ENCODE measurements around the gene CFAP46. TPM values are rescaled to one million over a fixed set of nuclear protein-coding genes. Genes with fewer than 3 reads are reported as not detected.
"Not testable (repeated sequence)": the region's sequence is repeated elsewhere in the genome, so short reads cannot be mapped to it uniquely, and the experiment has no call there.

Gene CFAP46
- polyA plus RNA-seq, 3 donors = 0.07 TPM; not detected in 2

- Histone ChIP-seq H3K36me3 (replicated peaks in 1 of 2; ENCODE audit: control insufficient read depth in 1 of 2, insufficient read depth in 2 of 2, low read length in 2 of 2) (no peaks in the 10 kb centered on the region), H3K79me2 (ENCODE audit: insufficient read depth, low read length) (no peaks in the 10 kb centered on the region), H2AFZ (ENCODE audit: insufficient read depth, low read depth, low read length, poor library complexity, severe bottlenecking) (no peak overlapping the region), H3K4me1 (ENCODE audit: control insufficient read depth in 1 of 2, insufficient read depth in 2 of 2, low read length in 2 of 2) (peaks cover 8 to 13% of the 10 kb centered on the region in 2 donors), H3K27ac (ENCODE audit: low read depth in 1 of 2, low read length in 2 of 2) (no peak overlapping the region), H3K4me2 (replicated peaks; ENCODE audit: extremely low read depth, low read length, poor library complexity, severe bottlenecking) (no peak overlapping the region), H3K9me3 (replicated peaks in 1 of 2; ENCODE audit: control insufficient read depth in 1 of 2, insufficient read depth in 1 of 2, low read length in 2 of 2) (no peaks in the 10 kb centered on the region), H3K27me3 (ENCODE audit: control insufficient read depth in 2 of 2, insufficient read depth in 2 of 2, low read length in 2 of 2) (peaks cover 7 to 40% of the 10 kb centered on the region in 2 donors), H4K20me1 (ENCODE audit: insufficient read depth, low read length) (no peaks in the 10 kb centered on the region), H3K4me3 (replicated peaks in 1 of 3; ENCODE audit: low read depth in 2 of 3, low read length in 3 of 3) (no peak overlapping the region), H3K9ac (ENCODE audit: insufficient read depth, low read length, poor library complexity, severe bottlenecking) (no peak overlapping the region)
- 90% methylated on average over 10 of the region's 11 CpGs for WGBS (ENCODE audit: insufficient coverage)
- Mint-ChIP-seq H3K27ac (peak overlapping the region in 3 of 7 donors; percentile 15 to 68 (median 66)), H3K4me3 (no peak overlapping the region), H3K36me3 (peaks cover 0 to 6% of the 10 kb centered on the region in 2 donors), H3K4me1 (peaks cover 17% of the 10 kb centered on the region), H3K9me3 (peaks cover 0 to 6% (median 4%) of the 10 kb centered on the region in 7 donors), H3K27me3 (ENCODE audit: low read depth in 3 of 3) (peaks cover 27 to 62% (median 49%) of the 10 kb centered on the region in 3 donors)
- no peak for TF ChIP-seq CTCF (IDR thresholded peaks at IDR 0.05)
- intact Hi-C loops (cut with micrococcal nuclease) = loop anchor here in 1 of 2 donors (10.0 kb wide), 1 partner anchor 357 kb away; no protein-coding TSS in a partner anchor
- peak; percentile 11 to 25 (median 24) for DNase-seq
Measured at GRCh38 chr10:132967540-132967939, 25.2 kb upstream of the CFAP46 start.

DNA sequence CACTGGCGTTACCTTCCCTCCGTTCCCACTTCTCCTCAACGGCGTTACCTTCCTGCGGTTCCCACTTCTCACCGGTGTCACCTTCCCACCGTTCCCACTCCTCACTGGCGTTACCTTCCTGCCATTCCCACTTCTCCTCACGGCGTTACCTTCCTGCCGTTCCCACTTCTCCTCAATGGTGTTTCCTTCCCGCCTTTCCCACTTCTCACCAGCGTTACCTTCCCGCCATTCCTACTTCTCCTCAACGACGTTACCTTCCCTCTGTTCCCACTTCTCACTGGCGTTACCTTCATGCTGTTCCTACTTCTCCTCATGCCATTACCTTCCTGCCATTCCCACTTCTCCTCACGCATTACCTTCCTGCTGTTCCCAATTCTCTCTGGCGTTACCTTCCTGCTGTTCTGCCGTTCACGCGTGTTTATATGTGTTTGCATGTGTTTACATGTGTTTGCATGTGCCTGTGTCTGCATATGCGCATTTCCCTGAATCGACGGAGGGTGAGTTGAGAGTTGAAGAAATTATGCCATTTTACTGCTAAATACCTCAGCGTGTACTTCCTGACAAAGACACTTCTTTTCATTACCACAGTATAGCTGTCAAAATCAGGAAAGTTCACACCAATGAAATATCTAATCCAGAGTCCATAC, 23.2 kb upstream of the CFAP46 start:
- Histone ChIP-seq H4K20me1 (ENCODE audit: insufficient read depth, low read length) (no peaks in the 10 kb centered on the region), H3K4me2 (replicated peaks; ENCODE audit: extremely low read depth, low read length, poor library complexity, severe bottlenecking) (no peak overlapping the region), H3K27ac (ENCODE audit: low read depth in 1 of 2, low read length in 2 of 2) (no peak overlapping the region), H2AFZ (ENCODE audit: insufficient read depth, low read depth, low read length, poor library complexity, severe bottlenecking) (no peak overlapping the region), H3K4me1 (ENCODE audit: control insufficient read depth in 1 of 2, insufficient read depth in 2 of 2, low read length in 2 of 2) (peaks cover 13 to 22% of the 10 kb centered on the region in 2 donors), H3K9me3 (replicated peaks in 1 of 2; ENCODE audit: control insufficient read depth in 1 of 2, insufficient read depth in 1 of 2, low read length in 2 of 2) (no peaks in the 10 kb centered on the region), H3K4me3 (replicated peaks in 1 of 3; ENCODE audit: low read depth in 2 of 3, low read length in 3 of 3) (no peak overlapping the region), H3K27me3 (ENCODE audit: control insufficient read depth in 2 of 2, insufficient read depth in 2 of 2, low read length in 2 of 2) (peaks cover 7 to 50% of the 10 kb centered on the region in 2 donors), H3K36me3 (replicated peaks in 1 of 2; ENCODE audit: control insufficient read depth in 1 of 2, insufficient read depth in 2 of 2, low read length in 2 of 2) (no peaks in the 10 kb centered on the region), H3K9ac (ENCODE audit: insufficient read depth, low read length, poor library complexity, severe bottlenecking) (no peak overlapping the region), H3K79me2 (ENCODE audit: insufficient read depth, low read length) (no peaks in the 10 kb centered on the region)
- intact Hi-C loops (cut with micrococcal nuclease) = loop anchor here in 1 of 2 donors (10.0 kb wide), 1 partner anchor 359 kb away; no protein-coding TSS in a partner anchor
- Mint-ChIP-seq H3K9me3 (peaks cover 0 to 5% (median 3%) of the 10 kb centered on the region in 7 donors), H3K27ac (no peak overlapping the region), H3K27me3 (ENCODE audit: low read depth in 3 of 3) (peaks cover 38 to 69% (median 61%) of the 10 kb centered on the region in 3 donors), H3K4me1 (peaks cover 26% of the 10 kb centered on the region), H3K36me3 (peaks cover 0 to 6% of the 10 kb centered on the region in 2 donors), H3K4me3 (peak overlapping the region in 1 of 2 donors; percentile 17)
- TF ChIP-seq CTCF (IDR thresholded peaks at IDR 0.05) = no peak
- DNase-seq = no peak
- WGBS (ENCODE audit: insufficient coverage) = 74% methylated on average over 17 of the region's 26 CpGs

DNA sequence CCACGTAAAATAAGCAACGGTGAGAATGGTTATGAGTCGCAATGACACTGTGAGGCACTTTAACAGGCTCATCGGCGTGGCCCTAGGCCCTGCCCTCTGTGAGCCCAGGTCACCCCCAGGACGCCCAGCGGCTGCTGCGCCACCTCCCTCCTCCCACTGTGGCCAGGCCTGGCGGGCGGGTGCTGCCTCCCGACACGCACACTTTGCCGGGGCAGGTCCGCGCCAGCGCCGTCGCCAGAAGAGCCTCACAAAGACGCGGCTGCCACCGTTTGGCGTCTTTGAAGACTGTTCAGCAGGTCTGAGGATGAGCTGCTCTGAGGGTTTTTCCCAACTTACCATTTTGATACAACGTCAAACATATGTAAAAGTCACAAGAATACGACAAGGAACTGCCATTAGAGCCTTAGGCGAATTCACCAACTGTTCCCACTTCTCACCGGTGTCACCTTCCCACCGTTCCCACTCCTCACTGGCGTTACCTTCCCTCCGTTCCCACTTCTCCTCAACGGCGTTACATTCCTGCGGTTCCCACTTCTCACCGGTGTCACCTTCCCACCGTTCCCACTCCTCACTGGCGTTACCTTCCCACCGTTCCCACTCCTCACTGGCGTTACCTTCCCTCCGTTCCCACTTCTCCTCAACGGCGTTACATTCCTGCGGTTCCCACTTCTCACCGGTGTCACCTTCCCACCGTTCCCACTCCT, 22.5 kb upstream of the CFAP46 start:
- intact Hi-C loops (cut with micrococcal nuclease) = loop anchor here in 1 of 2 donors (10.0 kb wide), 1 partner anchor 360 kb away; no protein-coding TSS in a partner anchor
- not testable (repeated sequence) for H2AFZ ChIP-seq (ENCODE audit: insufficient read depth, low read depth, low read length, poor library complexity, severe bottlenecking); H3K27ac ChIP-seq (ENCODE audit: low read depth in 1 of 2, low read length in 2 of 2); H3K9me3 ChIP-seq (replicated peaks in 1 of 2; ENCODE audit: control insufficient read depth in 1 of 2, insufficient read depth in 1 of 2, low read length in 2 of 2); H4K20me1 ChIP-seq (ENCODE audit: insufficient read depth, low read length); DNase-seq; H3K27ac Mint-ChIP-seq; H3K9me3 Mint-ChIP-seq; H3K36me3 Mint-ChIP-seq; H3K79me2 ChIP-seq (ENCODE audit: insufficient read depth, low read length); H3K9ac ChIP-seq (ENCODE audit: insufficient read depth, low read length, poor library complexity, severe bottlenecking); H3K36me3 ChIP-seq (replicated peaks in 1 of 2; ENCODE audit: control insufficient read depth in 1 of 2, insufficient read depth in 2 of 2, low read length in 2 of 2); H3K4me3 ChIP-seq (replicated peaks in 1 of 3; ENCODE audit: low read depth in 2 of 3, low read length in 3 of 3); H3K4me2 ChIP-seq (replicated peaks; ENCODE audit: extremely low read depth, low read length, poor library complexity, severe bottlenecking)
- WGBS (ENCODE audit: insufficient coverage) = 78% methylated on average over 42 of the region's 43 CpGs
- Mint-ChIP-seq H3K27me3 (ENCODE audit: low read depth in 3 of 3) (peaks cover 38 to 67% (median 60%) of the 10 kb centered on the region in 3 donors), H3K4me3 (peak overlapping the region in 1 of 2 donors; percentile 50), H3K4me1 (peaks cover 26% of the 10 kb centered on the region)
- H3K27me3 ChIP-seq (ENCODE audit: control insufficient read depth in 2 of 2, insufficient read depth in 2 of 2, low read length in 2 of 2) = peaks cover 7 to 50% of the 10 kb centered on the region in 2 donors
- H3K4me1 ChIP-seq (ENCODE audit: control insufficient read depth in 1 of 2, insufficient read depth in 2 of 2, low read length in 2 of 2) = peaks cover 13 to 22% of the 10 kb centered on the region in 2 donors

Measured in CD14-positive monocyte (primary cell).